HepG2 (cell line): ENCODE results near the gene UGT1A7.

Source experiments
- BRCA1 ChIP-seq: sonication (generic); formaldehyde crosslinking; IDR thresholded peaks from 2 replicates; pipeline ENCODE4 v1.4.0; 2020; ENCODE audit warnings: missing genetic modification reagents
- POLR2A ChIP-seq, 2 experiments: IDR thresholded peaks; 2 replicates each; pipeline ENCODE4 v1.6.1; 2011; ENCODE audit warnings: low read depth in 2 of 2, low read length in 2 of 2, mild to moderate bottlenecking in 1 of 2, moderate library complexity in 1 of 2; ENCODE audit not compliant: insufficient read depth in 1 of 2
- POLR2AphosphoS5 ChIP-seq: IDR thresholded peaks from 2 replicates; pipeline ENCODE4 v1.6.1; 2012; ENCODE audit warnings: low read depth, low read length
- SMC3 ChIP-seq: IDR thresholded peaks from 2 replicates; pipeline ENCODE4 v1.6.1; 2011; ENCODE audit warnings: low read length, improper control_type of control experiment
- TCF7L2 ChIP-seq: IDR thresholded peaks from 2 replicates; pipeline ENCODE4 v1.6.1; 2011; ENCODE audit warnings: mild to moderate bottlenecking, low read depth, low read length, moderate library complexity
- TF ChIP-seq, protein P1 (sequence below): sonication (generic); formaldehyde crosslinking; IDR thresholded peaks from 2 replicates; pipeline ENCODE4 v1.8.1; 2023; ENCODE audit warnings: mild to moderate bottlenecking, missing genetic modification reagents
- TF ChIP-seq, protein P2 (sequence below): sonication (generic); formaldehyde crosslinking; IDR thresholded peaks from 2 replicates; pipeline ENCODE4 v1.9.0; 2021; ENCODE audit warnings: missing genetic modification reagents, mild to moderate bottlenecking, borderline replicate concordance
- TF ChIP-seq, protein P3 (sequence below): IDR thresholded peaks from 2 replicates; pipeline ENCODE4 v1.6.1; 2016; ENCODE audit warnings: low read depth, borderline replicate concordance
- TF ChIP-seq, protein P4 (sequence below): sonication (generic); formaldehyde crosslinking; IDR thresholded peaks from 2 replicates; pipeline ENCODE4 v1.4.0; 2020; ENCODE audit warnings: mild to moderate bottlenecking, missing genetic modification reagents

DNA sequence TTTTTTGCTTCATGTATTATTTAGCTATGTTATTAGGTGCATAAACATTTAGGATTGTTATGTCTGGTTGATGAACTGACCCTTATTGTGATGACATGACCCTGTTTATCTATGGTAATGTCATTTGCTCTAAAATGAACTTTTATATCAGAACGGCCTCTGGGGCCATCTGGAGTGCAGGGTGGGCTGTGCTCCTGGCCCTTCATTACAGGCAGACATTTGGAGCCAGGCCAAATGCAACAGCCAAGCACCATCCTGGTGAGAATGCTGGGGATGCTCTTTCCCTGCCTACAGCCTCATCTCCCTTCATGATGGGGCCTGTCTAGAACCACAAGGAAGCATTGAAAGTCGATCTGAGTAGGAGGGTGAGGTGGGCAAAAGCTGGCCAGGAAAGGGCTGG is 134.6 kb downstream of the UGT1A7 start:
- TF ChIP-seq SMC3: no peak
- no peak for TF ChIP-seq TCF7L2
- no peak for TF ChIP-seq BRCA1
- TF ChIP-seq, protein P1, sequence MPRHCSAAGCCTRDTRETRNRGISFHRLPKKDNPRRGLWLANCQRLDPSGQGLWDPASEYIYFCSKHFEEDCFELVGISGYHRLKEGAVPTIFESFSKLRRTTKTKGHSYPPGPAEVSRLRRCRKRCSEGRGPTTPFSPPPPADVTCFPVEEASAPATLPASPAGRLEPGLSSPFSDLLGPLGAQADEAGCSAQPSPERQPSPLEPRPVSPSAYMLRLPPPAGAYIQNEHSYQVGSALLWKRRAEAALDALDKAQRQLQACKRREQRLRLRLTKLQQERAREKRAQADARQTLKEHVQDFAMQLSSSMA (CRISPR knock-in tag): no peak
- TF ChIP-seq POLR2AphosphoS5: no peak
- TF ChIP-seq, protein P2, sequence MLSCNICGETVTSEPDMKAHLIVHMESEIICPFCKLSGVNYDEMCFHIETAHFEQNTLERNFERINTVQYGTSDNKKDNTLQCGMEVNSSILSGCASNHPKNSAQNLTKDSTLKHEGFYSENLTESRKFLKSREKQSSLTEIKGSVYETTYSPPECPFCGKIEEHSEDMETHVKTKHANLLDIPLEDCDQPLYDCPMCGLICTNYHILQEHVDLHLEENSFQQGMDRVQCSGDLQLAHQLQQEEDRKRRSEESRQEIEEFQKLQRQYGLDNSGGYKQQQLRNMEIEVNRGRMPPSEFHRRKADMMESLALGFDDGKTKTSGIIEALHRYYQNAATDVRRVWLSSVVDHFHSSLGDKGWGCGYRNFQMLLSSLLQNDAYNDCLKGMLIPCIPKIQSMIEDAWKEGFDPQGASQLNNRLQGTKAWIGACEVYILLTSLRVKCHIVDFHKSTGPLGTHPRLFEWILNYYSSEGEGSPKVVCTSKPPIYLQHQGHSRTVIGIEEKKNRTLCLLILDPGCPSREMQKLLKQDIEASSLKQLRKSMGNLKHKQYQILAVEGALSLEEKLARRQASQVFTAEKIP (CRISPR knock-in tag): no peak
- TF ChIP-seq, protein P3, sequence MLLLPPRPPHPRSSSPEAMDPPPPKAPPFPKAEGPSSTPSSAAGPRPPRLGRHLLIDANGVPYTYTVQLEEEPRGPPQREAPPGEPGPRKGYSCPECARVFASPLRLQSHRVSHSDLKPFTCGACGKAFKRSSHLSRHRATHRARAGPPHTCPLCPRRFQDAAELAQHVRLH (CRISPR knock-in tag): no peak
- no peak for TF ChIP-seq POLR2A (IDR thresholded peaks at IDR 0.05; ENCODE audit: insufficient read depth in 1 of 2, low read depth in 2 of 2, low read length in 2 of 2)
- TF ChIP-seq, protein P4, sequence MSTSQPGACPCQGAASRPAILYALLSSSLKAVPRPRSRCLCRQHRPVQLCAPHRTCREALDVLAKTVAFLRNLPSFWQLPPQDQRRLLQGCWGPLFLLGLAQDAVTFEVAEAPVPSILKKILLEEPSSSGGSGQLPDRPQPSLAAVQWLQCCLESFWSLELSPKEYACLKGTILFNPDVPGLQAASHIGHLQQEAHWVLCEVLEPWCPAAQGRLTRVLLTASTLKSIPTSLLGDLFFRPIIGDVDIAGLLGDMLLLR (CRISPR knock-in tag): no peak
